ENCODE measurements around the gene MOSPD3. TPM values are rescaled to one million over a fixed set of nuclear protein-coding genes. Genes with fewer than 3 reads are reported as not detected.

The MOSPD3 gene
- polyA plus RNA-seq, 1 of the 3 experiments (the other 2 are of a cell fraction) = 61.7 TPM

DNA sequence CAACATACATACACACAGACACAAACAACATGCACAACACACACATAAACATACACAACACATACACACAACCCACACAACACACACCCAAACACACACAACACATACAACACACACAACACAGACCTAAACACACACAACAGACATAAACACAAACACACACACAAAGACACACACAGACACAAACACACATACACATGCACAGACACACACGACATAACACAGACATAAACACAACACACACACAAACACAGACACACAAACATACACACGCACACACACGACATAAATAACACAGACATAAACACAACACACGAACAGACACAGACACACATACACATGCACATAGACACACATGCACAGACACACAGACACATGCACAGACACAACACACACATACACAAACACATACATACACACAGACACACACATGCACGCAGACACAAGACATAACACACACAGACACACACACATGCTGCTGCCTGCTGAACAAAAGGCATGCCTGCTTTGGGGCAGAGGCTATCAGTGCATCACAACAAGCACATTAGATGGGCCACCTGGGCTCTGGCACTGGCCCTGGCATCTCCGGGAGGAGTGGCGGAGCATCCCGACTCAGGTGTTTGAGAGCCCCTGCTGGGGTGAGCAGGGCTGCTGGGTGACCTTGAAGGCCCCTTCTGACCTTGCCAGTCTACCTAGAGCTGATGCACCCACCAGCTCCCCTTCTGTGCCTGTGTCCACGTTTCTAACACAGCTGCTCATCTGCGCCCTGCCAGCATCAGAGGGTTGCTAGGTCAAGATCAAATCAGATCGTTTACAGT is 31.7 kb upstream of the MOSPD3 start:
- Histone ChIP-seq H3K27ac (ENCODE audit: low read depth in 2 of 2, low read length in 1 of 2) (no peak overlapping the region), H4K20me1 (ENCODE audit: insufficient read depth) (peaks cover 32% of the 10 kb centered on the region), H3F3A (replicated peaks; ENCODE audit: insufficient read depth) (no peaks in the 10 kb centered on the region), H3K9me3 (no peaks in the 10 kb centered on the region), H3K79me2 (ENCODE audit: insufficient read depth) (peaks cover 31% of the 10 kb centered on the region), H3K4me3 (ENCODE audit: low read depth in 2 of 2, low read length in 1 of 2) (no peak overlapping the region), H2AFZ (ENCODE audit: low read depth) (no peak overlapping the region), H3K27me3 (ENCODE audit: insufficient read depth) (no peaks in the 10 kb centered on the region), H3K9me2 (no peaks in the 10 kb centered on the region), H3K4me1 (ENCODE audit: control insufficient read depth in 1 of 2, insufficient read depth in 2 of 2, low read depth in 1 of 2, low read length in 1 of 2) (peaks cover 6 to 15% of the 10 kb centered on the region in 2 experiments; a peak in 2 of 4 replicates), H3K4me2 (no peak overlapping the region), H3K9ac (no peak overlapping the region), H3K36me3 (replicated peaks in 1 of 2; ENCODE audit: control insufficient read depth in 1 of 2, insufficient read depth in 2 of 2, low read length in 1 of 2) (peaks cover 21 to 45% of the 10 kb centered on the region in 2 experiments)
- DNase-seq = no peak
- peak; percentile 29; the same call in 1 of the 2 replicates for TF ChIP-seq GATA2 (CRISPR knock-in tag; IDR thresholded peaks at IDR 0.05)
- no peak for TF ChIP-seq YY1 (IDR thresholded peaks at IDR 0.05; ENCODE audit: low read depth)
- POLR2A ChIA-PET = no interaction called here
- CTCF ChIA-PET = interaction anchor here (1.1 to 11.9 kb wide), 3 partner anchors 10 to 21 kb away, joined by 4 to 149 read pairs (median 7); no protein-coding TSS in a partner anchor
- WGBS (ENCODE audit: low lambda C conversion rate) = 81% methylated on average over 10 of the region's 11 CpGs

DNA sequence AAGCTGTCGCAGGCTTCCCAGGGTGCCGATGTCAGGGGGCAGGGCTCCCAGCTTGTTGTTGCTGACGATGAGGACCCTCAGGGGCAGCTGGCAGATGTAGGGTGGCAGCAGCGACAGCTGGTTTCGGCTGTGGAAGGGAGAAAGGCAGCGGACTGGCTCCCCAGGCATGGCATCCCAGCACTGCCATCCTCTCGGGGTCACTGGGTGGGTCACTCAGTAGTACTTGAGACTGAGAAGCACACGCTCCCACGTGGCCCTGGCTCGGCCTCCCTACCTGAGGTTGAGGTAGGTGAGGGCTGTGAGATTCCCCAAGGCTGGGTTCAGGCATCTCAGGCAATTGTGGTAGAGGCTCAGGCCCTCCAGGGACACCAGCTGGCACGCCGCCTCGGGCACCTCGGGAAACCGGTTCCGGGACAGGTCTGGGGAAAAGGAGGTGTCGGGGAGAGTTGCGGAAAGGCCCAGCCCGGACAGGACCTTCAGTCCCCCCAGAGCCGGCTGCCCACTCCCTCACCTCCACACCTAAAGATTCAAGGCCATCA is 30.2 kb upstream of the MOSPD3 start:
- Histone ChIP-seq H3K4me3 (ENCODE audit: low read depth in 2 of 2, low read length in 1 of 2) (no peak overlapping the region), H3K9ac (no peak overlapping the region), H4K20me1 (ENCODE audit: insufficient read depth) (peaks cover 32% of the 10 kb centered on the region), H3K36me3 (replicated peaks in 1 of 2; ENCODE audit: control insufficient read depth in 1 of 2, insufficient read depth in 2 of 2, low read length in 1 of 2) (peaks cover 13 to 33% of the 10 kb centered on the region in 2 experiments), H3K9me3 (no peaks in the 10 kb centered on the region), H3F3A (replicated peaks; ENCODE audit: insufficient read depth) (no peaks in the 10 kb centered on the region), H2AFZ (ENCODE audit: low read depth) (no peak overlapping the region), H3K79me2 (ENCODE audit: insufficient read depth) (peaks cover 33% of the 10 kb centered on the region), H3K4me2 (no peak overlapping the region), H3K27me3 (ENCODE audit: insufficient read depth) (no peaks in the 10 kb centered on the region), H3K4me1 (ENCODE audit: control insufficient read depth in 1 of 2, insufficient read depth in 2 of 2, low read depth in 1 of 2, low read length in 1 of 2) (peaks cover 6 to 15% of the 10 kb centered on the region in 2 experiments; a peak in 2 of 4 replicates), H3K9me2 (no peaks in the 10 kb centered on the region), H3K27ac (ENCODE audit: low read depth in 2 of 2, low read length in 1 of 2) (no peak overlapping the region)
- ChIA-PET POLR2A (no interaction called here), CTCF (interaction anchor here (1.1 to 11.9 kb wide), 4 partner anchors 11 to 114 kb away, joined by 4 to 149 read pairs (median 6); no protein-coding TSS in a partner anchor)
- WGBS (ENCODE audit: low lambda C conversion rate) = 92% methylated on average over 18 of the region's 20 CpGs
- DNase-seq = no peak
- TF ChIP-seq TAF1 (IDR thresholded peaks at IDR 0.05; ENCODE audit: borderline replicate concordance, low read depth, low read length) = no peak
- TF ChIP-seq EZH2phosphoT487 (IDR thresholded peaks at IDR 0.05; ENCODE audit: borderline replicate concordance, low read depth) = no peak
- no peak for TF ChIP-seq ELF1 (IDR thresholded peaks at IDR 0.05)
- TF ChIP-seq FOXM1 (IDR thresholded peaks at IDR 0.05; ENCODE audit: low read depth) = no peak
- TF ChIP-seq, protein P1, sequence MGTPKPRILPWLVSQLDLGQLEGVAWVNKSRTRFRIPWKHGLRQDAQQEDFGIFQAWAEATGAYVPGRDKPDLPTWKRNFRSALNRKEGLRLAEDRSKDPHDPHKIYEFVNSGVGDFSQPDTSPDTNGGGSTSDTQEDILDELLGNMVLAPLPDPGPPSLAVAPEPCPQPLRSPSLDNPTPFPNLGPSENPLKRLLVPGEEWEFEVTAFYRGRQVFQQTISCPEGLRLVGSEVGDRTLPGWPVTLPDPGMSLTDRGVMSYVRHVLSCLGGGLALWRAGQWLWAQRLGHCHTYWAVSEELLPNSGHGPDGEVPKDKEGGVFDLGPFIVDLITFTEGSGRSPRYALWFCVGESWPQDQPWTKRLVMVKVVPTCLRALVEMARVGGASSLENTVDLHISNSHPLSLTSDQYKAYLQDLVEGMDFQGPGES (IDR thresholded peaks at IDR 0.05; ENCODE audit: low read depth, low read length) = no peak
- TF ChIP-seq RCOR1 (IDR thresholded peaks at IDR 0.05; ENCODE audit: low read length) = no peak
- TF ChIP-seq EP300 (IDR thresholded peaks at IDR 0.05; ENCODE audit: borderline replicate concordance in 1 of 2, low read depth in 1 of 2, low read length in 1 of 2) = no peak
- no peak for TF ChIP-seq NRF1 (IDR thresholded peaks at IDR 0.05; ENCODE audit: low read depth, low read length)
- TF ChIP-seq YY1 (IDR thresholded peaks at IDR 0.05; ENCODE audit: low read depth) = no peak
- TF ChIP-seq REST (IDR thresholded peaks at IDR 0.05; ENCODE audit: low read depth, low read length) = no peak
- no peak for TF ChIP-seq MEF2A (IDR thresholded peaks at IDR 0.05; ENCODE audit: borderline replicate concordance, low read depth)
- TF ChIP-seq MXI1 (IDR thresholded peaks at IDR 0.05; ENCODE audit: low read depth, low read length) = no peak
- no peak for TF ChIP-seq RXRA (IDR thresholded peaks at IDR 0.05; ENCODE audit: borderline replicate concordance, low read depth)
- TF ChIP-seq TCF12 (IDR thresholded peaks at IDR 0.05) = no peak
- no peak for TF ChIP-seq RAD21 (IDR thresholded peaks at IDR 0.05; ENCODE audit: low read length)
- TF ChIP-seq SMC3 (IDR thresholded peaks at IDR 0.05; ENCODE audit: low read depth, low read length) = no peak
- TF ChIP-seq NFIC (IDR thresholded peaks at IDR 0.05; ENCODE audit: borderline replicate concordance) = no peak
- TF ChIP-seq TEAD4 (IDR thresholded peaks at IDR 0.05; ENCODE audit: borderline replicate concordance, insufficient read depth) = no peak
- TF ChIP-seq, protein P2, sequence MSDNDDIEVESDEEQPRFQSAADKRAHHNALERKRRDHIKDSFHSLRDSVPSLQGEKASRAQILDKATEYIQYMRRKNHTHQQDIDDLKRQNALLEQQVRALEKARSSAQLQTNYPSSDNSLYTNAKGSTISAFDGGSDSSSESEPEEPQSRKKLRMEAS (IDR thresholded peaks at IDR 0.05; ENCODE audit: low read depth) = no peak
- no peak for TF ChIP-seq SIN3A (IDR thresholded peaks at IDR 0.05; ENCODE audit: borderline replicate concordance, low read depth, low read length)

Data from SK-N-SH (cell line).